ENCODE results near the gene C11orf21. TPM values are rescaled to one million over a fixed set of nuclear protein-coding genes. Genes with fewer than 3 reads are reported as not detected.

Gene C11orf21
- total and polyA plus RNA-seq, 10 of the 15 experiments (the other 5 are each of a cell fraction or from before 2014, with no cell fraction given), result 0.04 to 0.26 (median 0.11) TPM; not detected in 7

DNA sequence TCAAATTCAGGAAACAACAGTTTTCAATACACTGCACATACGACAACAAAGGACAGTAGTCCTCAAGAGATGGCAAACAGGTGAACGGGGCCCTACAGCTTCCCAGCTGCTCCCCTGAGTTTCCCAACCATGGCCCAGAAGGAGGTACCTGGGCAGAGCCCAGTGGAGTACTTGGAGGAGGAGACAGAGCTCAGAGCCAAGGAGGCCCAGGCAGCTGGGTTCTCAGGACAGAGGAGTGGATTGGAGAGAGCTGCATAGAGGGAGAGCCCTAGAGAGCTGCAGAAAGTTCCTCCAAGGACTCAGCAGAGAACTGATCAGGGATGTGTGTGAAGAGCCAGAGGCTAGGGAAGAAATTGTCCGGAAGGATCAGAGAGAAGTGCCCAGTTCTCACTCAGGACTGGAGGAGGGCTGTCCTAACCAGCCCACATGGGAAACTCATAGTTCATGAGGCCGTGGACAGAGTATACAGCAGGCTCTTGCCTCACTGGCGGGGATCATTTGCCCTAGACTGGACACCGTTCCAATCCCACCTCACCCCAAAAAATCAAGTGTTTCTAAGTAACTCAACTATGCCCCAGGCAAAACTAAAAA is 23.7 kb downstream of the C11orf21 start:
- no peak overlapping the region for H3K4me2 ChIP-seq (ENCODE audit: control insufficient read depth, insufficient read depth)
- no peaks in the 10 kb centered on the region for H3K36me3 ChIP-seq (ENCODE audit: control insufficient read depth in 2 of 2, insufficient read depth in 2 of 2, low read length in 1 of 2)
- in situ Hi-C loops (cut with MboI), result no loop called here
- H2AFZ ChIP-seq (ENCODE audit: control insufficient read depth, low read depth, low read length), result no peak overlapping the region
- FAIRE-seq, result no peak
- H3K9ac ChIP-seq (ENCODE audit: control insufficient read depth, insufficient read depth, low read length), result no peak overlapping the region
- no peaks in the 10 kb centered on the region; the same call in 2 of the 3 replicates for H3K9me3 ChIP-seq (replicated peaks; ENCODE audit: control insufficient read depth, insufficient read depth, low read length)
- H3K4me1 ChIP-seq (ENCODE audit: control insufficient read depth, insufficient read depth, low read length), result no peaks in the 10 kb centered on the region
- 30% methylated on average over 6 of the region's 6 CpGs for WGBS (ENCODE audit: insufficient coverage, insufficient replicate concordance, low lambda C conversion rate, missing lambda C conversion rate)
- DNase-seq (ENCODE audit: low read depth, low spot score), result no peak
- H3K27me3 ChIP-seq (replicated peaks in 1 of 2; ENCODE audit: control insufficient read depth in 2 of 2, insufficient read depth in 2 of 2, low read length in 1 of 2), result peaks cover 0 to 2% of the 10 kb centered on the region in 2 experiments; a peak in 2 of 4 replicates
- ATAC-seq, result no peak
- no peaks in the 10 kb centered on the region for H4K20me1 ChIP-seq (ENCODE audit: control insufficient read depth, insufficient read depth)
- ChIA-PET RAD21 (ENCODE audit: unreplicated experiment) (no interaction called here), SMC1A (ENCODE audit: uncharacterized antibody, unreplicated experiment) (no interaction called here), POLR2A (no interaction called here), CTCF (no interaction called here)
- H3K4me3 ChIP-seq, result no peak overlapping the region
- no TSS peak for BruUV-seq (replicated peaks)
- intact Hi-C loops (cut with micrococcal nuclease; ENCODE audit: unreplicated experiment), result no loop called here
- TF ChIP-seq, protein P1, sequence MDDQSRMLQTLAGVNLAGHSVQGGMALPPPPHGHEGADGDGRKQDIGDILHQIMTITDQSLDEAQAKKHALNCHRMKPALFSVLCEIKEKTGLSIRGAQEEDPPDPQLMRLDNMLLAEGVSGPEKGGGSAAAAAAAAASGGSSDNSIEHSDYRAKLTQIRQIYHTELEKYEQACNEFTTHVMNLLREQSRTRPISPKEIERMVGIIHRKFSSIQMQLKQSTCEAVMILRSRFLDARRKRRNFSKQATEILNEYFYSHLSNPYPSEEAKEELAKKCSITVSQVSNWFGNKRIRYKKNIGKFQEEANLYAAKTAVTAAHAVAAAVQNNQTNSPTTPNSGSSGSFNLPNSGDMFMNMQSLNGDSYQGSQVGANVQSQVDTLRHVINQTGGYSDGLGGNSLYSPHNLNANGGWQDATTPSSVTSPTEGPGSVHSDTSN (IDR thresholded peaks at IDR 0.05; ENCODE audit: insufficient replicate concordance, low read depth, low read length), result no peak
- TF ChIP-seq KAT2A (conservative IDR thresholded peaks at IDR 0.05; ENCODE audit: control insufficient read depth, low read depth, low read length) (no peak), IKZF2 (IDR thresholded peaks at IDR 0.05) (no peak), CEBPB (IDR thresholded peaks at IDR 0.05; ENCODE audit: borderline replicate concordance in 1 of 2, low read depth in 2 of 2, low read length in 2 of 2) (no peak), BCL11A (IDR thresholded peaks at IDR 0.05; ENCODE audit: low read depth, low read length) (no peak), NR2C1 (IDR thresholded peaks at IDR 0.05) (no peak), RBBP5 (conservative IDR thresholded peaks at IDR 0.05) (no peak), CHD2 (IDR thresholded peaks at IDR 0.05; ENCODE audit: borderline replicate concordance, low read depth, low read length) (no peak)
- TF ChIP-seq, protein P2, sequence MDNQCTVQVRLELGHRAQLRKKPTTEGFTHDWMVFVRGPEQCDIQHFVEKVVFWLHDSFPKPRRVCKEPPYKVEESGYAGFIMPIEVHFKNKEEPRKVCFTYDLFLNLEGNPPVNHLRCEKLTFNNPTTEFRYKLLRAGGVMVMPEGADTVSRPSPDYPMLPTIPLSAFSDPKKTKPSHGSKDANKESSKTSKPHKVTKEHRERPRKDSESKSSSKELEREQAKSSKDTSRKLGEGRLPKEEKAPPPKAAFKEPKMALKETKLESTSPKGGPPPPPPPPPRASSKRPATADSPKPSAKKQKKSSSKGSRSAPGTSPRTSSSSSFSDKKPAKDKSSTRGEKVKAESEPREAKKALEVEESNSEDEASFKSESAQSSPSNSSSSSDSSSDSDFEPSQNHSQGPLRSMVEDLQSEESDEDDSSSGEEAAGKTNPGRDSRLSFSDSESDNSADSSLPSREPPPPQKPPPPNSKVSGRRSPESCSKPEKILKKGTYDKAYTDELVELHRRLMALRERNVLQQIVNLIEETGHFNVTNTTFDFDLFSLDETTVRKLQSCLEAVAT (IDR thresholded peaks at IDR 0.05), result no peak
- TF ChIP-seq, protein P3, sequence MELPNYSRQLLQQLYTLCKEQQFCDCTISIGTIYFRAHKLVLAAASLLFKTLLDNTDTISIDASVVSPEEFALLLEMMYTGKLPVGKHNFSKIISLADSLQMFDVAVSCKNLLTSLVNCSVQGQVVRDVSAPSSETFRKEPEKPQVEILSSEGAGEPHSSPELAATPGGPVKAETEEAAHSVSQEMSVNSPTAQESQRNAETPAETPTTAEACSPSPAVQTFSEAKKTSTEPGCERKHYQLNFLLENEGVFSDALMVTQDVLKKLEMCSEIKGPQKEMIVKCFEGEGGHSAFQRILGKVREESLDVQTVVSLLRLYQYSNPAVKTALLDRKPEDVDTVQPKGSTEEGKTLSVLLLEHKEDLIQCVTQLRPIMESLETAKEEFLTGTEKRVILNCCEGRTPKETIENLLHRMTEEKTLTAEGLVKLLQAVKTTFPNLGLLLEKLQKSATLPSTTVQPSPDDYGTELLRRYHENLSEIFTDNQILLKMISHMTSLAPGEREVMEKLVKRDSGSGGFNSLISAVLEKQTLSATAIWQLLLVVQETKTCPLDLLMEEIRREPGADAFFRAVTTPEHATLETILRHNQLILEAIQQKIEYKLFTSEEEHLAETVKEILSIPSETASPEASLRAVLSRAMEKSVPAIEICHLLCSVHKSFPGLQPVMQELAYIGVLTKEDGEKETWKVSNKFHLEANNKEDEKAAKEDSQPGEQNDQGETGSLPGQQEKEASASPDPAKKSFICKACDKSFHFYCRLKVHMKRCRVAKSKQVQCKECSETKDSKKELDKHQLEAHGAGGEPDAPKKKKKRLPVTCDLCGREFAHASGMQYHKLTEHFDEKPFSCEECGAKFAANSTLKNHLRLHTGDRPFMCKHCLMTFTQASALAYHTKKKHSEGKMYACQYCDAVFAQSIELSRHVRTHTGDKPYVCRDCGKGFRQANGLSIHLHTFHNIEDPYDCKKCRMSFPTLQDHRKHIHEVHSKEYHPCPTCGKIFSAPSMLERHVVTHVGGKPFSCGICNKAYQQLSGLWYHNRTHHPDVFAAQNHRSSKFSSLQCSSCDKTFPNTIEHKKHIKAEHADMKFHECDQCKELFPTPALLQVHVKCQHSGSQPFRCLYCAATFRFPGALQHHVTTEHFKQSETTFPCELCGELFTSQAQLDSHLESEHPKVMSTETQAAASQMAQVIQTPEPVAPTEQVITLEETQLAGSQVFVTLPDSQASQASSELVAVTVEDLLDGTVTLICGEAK (IDR thresholded peaks at IDR 0.05; ENCODE audit: borderline replicate concordance), result no peak
- TF ChIP-seq, protein P4, sequence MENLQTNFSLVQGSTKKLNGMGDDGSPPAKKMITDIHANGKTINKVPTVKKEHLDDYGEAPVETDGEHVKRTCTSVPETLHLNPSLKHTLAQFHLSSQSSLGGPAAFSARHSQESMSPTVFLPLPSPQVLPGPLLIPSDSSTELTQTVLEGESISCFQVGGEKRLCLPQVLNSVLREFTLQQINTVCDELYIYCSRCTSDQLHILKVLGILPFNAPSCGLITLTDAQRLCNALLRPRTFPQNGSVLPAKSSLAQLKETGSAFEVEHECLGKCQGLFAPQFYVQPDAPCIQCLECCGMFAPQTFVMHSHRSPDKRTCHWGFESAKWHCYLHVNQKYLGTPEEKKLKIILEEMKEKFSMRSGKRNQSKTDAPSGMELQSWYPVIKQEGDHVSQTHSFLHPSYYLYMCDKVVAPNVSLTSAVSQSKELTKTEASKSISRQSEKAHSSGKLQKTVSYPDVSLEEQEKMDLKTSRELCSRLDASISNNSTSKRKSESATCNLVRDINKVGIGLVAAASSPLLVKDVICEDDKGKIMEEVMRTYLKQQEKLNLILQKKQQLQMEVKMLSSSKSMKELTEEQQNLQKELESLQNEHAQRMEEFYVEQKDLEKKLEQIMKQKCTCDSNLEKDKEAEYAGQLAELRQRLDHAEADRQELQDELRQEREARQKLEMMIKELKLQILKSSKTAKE (IDR thresholded peaks at IDR 0.05; ENCODE audit: low read depth, poor library complexity, severe bottlenecking), result no peak
- TF ChIP-seq, protein P5, sequence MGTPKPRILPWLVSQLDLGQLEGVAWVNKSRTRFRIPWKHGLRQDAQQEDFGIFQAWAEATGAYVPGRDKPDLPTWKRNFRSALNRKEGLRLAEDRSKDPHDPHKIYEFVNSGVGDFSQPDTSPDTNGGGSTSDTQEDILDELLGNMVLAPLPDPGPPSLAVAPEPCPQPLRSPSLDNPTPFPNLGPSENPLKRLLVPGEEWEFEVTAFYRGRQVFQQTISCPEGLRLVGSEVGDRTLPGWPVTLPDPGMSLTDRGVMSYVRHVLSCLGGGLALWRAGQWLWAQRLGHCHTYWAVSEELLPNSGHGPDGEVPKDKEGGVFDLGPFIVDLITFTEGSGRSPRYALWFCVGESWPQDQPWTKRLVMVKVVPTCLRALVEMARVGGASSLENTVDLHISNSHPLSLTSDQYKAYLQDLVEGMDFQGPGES (IDR thresholded peaks at IDR 0.05), result no peak
- no peak overlapping the region for H3K27ac ChIP-seq (ENCODE audit: control insufficient read depth, insufficient read depth)
- H3K79me2 ChIP-seq (ENCODE audit: control insufficient read depth, insufficient read depth, low read length), result no peaks in the 10 kb centered on the region
